Measurements from ENCODE around the gene MANSC1.

- TF ChIP-seq CTCF (IDR thresholded peaks at IDR 0.05; ENCODE audit: insufficient read depth, low read length, poor library complexity, severe bottlenecking) (no peak), EZH2phosphoT487 (conservative IDR thresholded peaks at IDR 0.05; ENCODE audit: low read length) (no peak)
These were observed 49.1 kb upstream of the MANSC1 start for GRCh38 chr12:12399161-12399560.
